HG03175 (cell line): ENCODE results near the gene TNPO1.
"Not testable (repeated sequence)": the region's sequence is repeated elsewhere in the genome, so short reads cannot be mapped to it uniquely, and the experiment has no call there.

Experiments used
- ATAC-seq: cut with Tn5 transposase; IDR thresholded peaks from one replicate; pipeline ENCODE4 v1.9.1; 2021; ENCODE audit warnings: mild to moderate bottlenecking, moderate library complexity; ENCODE audit not compliant: unreplicated experiment

The TNPO1 gene

DNA sequence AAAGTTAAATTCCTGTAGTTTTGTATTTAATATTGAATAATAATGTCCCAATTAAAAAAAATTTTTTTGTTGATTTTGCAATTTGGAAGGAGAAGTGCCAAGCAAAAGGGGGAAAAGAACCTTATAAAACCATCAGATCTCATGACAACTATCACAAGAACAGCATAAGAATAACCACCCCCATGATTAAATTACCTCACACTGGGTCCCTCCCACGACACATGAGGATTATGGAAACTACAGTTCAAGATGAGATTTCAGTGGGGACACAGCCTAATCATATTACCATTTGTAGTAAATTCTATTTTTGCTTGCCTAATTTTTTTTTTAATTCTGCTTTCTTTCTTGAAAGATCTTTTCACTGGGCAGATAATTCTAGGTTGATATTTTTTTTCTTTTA is 106.0 kb downstream of the TNPO1 start:
- ATAC-seq: no peak

GRCh38 chr5:72925336-72926010 is 109.0 kb downstream of the TNPO1 start:
- ATAC-seq: no peak

- not testable (repeated sequence) for ATAC-seq
Observed at GRCh38 chr5:72932686-72933085, 116.2 kb downstream of the TNPO1 start.

DNA sequence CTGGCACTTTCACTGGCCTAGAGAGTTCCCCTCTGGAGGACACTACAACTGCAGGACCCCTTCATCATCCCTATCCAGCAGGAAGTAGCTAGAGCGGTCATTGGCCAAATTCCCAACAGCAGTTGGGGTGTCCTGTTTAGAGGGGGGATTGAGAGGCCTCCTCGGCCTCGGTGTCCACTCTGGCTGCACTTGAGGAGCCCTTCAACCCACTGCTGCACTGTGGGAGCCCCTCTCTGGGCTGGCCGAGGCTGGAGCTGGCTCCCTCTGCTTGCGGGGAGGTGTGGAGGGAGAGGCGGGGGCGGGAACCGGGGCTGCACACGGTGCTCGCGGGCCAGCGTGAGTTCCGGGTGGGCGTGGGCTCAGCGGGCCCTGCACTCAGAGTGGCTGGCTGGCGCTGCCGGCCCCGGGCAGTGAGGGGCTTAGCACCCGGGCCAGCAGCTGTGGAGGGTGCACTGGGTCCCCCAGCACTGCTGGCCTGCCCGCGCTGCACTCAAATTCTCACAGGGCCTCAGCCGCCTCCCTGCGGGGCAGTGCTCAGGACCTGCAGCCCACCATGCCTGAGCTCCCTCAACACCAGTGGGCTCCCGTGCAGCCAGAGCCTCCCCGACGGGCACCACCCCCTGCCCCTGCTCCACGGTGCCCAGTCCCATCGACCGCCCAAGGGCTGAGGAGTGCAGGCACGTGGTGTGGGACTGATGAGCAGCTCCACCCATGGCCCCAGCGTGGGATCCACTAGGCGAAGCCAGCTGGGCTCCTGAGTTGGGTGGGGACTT is 118.7 kb downstream of the TNPO1 start:
- ATAC-seq: not testable (repeated sequence)

DNA sequence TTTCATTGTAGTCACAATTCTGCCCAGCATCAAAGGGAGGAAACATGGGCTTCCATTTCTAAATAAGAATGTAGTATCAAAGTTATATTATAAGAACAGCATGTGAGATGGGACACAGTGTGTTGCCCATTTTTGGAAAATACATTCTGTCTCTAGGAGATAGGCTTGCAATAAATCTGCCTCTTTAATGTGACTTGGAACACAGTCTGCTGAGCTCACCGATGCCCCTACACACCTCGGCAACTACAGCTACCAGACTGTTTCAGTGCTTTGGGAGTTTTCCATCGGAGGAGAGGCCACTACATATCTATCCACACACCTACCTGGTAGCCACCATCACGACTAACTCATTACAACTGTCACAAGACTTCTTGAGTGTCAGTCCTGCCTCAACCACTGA is 120.4 kb downstream of the TNPO1 start:
- no peak for ATAC-seq

GRCh38 chr5:72937517-72938061 is 121.1 kb downstream of the TNPO1 start:
- ATAC-seq: no peak

DNA sequence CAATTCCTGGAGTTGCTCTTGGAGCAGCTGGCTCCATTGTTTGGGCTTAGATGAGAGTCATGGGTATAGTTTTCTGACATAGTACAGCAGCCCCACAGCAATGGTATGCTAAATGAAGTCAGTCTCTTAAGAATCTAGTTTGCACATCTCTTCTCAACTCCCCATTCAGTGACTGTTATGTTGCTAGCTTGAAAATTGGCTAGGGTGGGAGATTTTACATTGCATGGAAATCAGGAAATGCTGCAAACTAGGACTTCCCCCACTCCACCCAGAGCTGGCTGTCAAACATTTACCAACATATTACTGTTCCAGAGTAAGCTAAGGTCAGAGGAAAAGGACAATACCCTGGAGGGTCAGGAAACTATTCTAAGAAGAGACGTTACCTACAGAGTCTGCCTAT is 121.7 kb downstream of the TNPO1 start:
- ATAC-seq: no peak

DNA sequence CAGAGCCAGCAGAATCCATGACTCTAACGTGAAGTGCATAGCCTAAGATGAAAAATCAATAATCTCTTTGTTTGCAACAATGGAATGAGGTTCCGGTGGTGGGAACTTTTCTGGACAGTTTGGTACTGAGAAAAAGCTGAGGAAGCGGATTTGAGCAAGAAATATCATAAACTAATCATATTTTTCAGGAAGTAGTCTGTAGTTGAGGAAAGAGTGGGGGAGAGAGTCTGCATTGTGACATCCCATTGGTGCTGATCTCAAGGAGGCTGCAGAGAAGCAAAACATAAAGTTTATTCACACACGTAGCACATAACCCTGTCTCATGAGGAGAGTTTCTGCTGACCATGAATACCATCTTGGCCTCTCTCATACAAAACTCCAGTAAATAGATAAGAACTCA is 123.6 kb downstream of the TNPO1 start:
- no peak for ATAC-seq

DNA sequence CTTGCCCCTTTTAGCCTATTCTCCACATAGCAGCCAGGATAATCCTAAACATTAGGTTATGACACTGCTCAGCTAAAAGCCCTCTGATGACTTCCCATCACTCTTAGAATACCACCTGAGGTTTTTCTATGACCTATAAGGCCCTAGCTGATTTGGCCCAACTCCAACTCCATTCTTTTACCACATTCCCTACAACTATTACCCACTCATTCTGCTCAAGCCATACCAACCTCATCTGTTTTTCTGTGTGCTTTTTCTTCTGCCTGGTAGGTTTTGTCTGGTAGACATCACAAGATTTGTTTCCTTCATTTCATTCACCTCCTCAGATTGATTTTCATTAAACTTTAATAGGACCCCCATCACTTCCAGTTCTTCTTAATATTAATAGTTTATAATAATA is 126.8 kb downstream of the TNPO1 start:
- ATAC-seq: no peak

- ATAC-seq: no peak
Observed at GRCh38 chr5:72947498-72947897, 131.0 kb downstream of the TNPO1 start.

GRCh38 chr5:72949481-72949880 is 133.0 kb downstream of the TNPO1 start:
- no peak for ATAC-seq

- ATAC-seq: no peak
Observed at GRCh38 chr5:72951671-72952468, 135.4 kb downstream of the TNPO1 start.

- ATAC-seq: no peak
Observed at GRCh38 chr5:72954389-72954788, 137.9 kb downstream of the TNPO1 start.

GRCh38 chr5:72955143-72955767 is 138.8 kb downstream of the TNPO1 start:
- ATAC-seq: peak; percentile 40

- ATAC-seq: peak; percentile 98
Observed at GRCh38 chr5:72955768-72956323, 139.4 kb downstream of the TNPO1 start, which contains the start of gene FCHO2. Gene FCHO2, plus strand, starts transcription at chr5:72956041. Its CDS starts 56 bp downstream, at chr5:72956097.

- ATAC-seq: peak; percentile 35
Observed at GRCh38 chr5:72956324-72957140, 140.1 kb downstream of the TNPO1 start.

DNA sequence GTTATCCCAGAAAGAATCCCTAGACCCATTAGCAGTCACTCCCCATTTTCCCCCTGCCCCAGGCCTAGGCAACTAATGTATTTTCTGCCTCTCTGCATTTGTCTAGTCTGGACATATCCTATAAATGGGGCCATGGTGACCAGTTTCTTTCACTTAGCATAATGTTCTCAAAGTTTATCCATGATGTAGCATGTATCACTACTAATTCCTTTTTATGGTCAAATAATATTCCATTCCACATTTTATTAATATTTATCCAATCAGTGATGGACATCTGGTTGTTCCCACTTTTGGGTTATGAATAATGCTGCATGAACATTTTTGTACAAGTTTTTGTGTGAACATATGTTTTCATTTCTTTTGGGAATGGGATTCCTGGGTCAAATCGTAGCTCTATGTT is 140.9 kb downstream of the TNPO1 start:
- no peak for ATAC-seq

GRCh38 chr5:72959257-72959656 is 142.8 kb downstream of the TNPO1 start:
- no peak for ATAC-seq
